IPS-18a (cell line): ENCODE data around the gene KAT6B.
"Not testable (repeated sequence)": the region's sequence is repeated elsewhere in the genome, so short reads cannot be mapped to it uniquely, and the experiment has no call there.

Experiments used
- H3K27ac ChIP-seq: one replicate; pipeline ENCODE4 v1.5.1; 2013; ENCODE audit warnings: low read length
- H3K27me3 ChIP-seq: one replicate; pipeline ENCODE4 v1.6.1; 2013; ENCODE audit warnings: mild to moderate bottlenecking, low read length; ENCODE audit not compliant: control insufficient read depth, insufficient read depth
- H3K36me3 ChIP-seq: one replicate; pipeline ENCODE4 v1.6.1; 2013; ENCODE audit warnings: low read depth, low read length; ENCODE audit not compliant: control insufficient read depth
- H3K4me1 ChIP-seq: one replicate; pipeline ENCODE4 v1.6.1; 2013; ENCODE audit warnings: low read depth, low read length; ENCODE audit not compliant: control insufficient read depth
- H3K4me3 ChIP-seq: one replicate; pipeline ENCODE4 v1.5.1; 2013; ENCODE audit warnings: low read length
- H3K9ac ChIP-seq: one replicate; pipeline ENCODE4 v1.6.1; 2013; ENCODE audit warnings: mild to moderate bottlenecking, low read length, moderate library complexity
- H3K9me3 ChIP-seq: one replicate; pipeline ENCODE4 v1.6.1; 2013; ENCODE audit warnings: low read depth, low read length; ENCODE audit not compliant: control insufficient read depth

Gene KAT6B

DNA sequence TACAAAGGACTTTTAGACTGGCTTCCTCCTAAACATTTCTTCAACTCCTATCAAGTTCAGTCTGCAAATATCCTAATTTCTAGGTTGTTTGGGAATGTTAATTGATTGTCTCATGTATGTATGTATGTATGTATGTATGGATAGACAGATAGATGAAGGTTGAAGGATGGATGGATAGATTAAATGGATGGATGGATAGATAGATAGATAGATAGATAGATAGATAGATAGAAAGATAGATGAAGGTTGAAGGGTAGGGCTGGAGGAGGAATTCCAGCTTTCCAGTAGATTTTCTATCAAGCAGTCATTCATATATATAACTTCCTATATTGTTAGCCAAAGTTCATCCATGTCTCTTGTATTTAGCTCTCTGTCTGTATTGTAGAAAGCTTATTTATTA lies 85.8 kb downstream of the KAT6B start:
- Histone ChIP-seq H3K27ac (no peak overlapping the region), H3K4me3 (no peak overlapping the region), H3K9me3 (no peaks in the 10 kb centered on the region), H3K27me3 (no peaks in the 10 kb centered on the region), H3K9ac (no peak overlapping the region), H3K4me1 (no peaks in the 10 kb centered on the region), H3K36me3 (no peaks in the 10 kb centered on the region)

DNA sequence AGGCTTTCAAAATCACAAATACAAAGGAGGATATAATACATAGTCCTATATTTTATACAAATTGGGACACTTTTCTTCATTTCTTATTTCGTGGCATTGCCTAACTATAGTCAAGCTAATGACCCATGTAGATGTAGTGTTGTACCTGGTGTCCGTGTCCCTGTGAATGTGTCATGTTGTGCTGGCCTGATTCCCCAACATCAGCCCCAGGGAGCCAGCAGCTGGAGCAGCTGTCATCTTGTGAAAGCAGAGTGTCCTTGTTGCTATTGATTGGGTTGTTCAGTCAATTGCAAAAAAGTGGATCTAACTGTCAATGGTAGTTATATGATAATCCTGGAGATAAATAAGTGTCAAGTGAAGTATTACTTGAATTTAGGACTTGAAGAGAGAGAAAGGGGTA lies 86.3 kb downstream of the KAT6B start:
- H3K27ac ChIP-seq: no peak overlapping the region
- H3K9ac ChIP-seq: no peak overlapping the region
- H3K36me3 ChIP-seq: no peaks in the 10 kb centered on the region
- no peaks in the 10 kb centered on the region for H3K4me1 ChIP-seq
- no peaks in the 10 kb centered on the region for H3K9me3 ChIP-seq
- no peak overlapping the region for H3K4me3 ChIP-seq
- H3K27me3 ChIP-seq: no peaks in the 10 kb centered on the region

- Histone ChIP-seq H3K4me1 (no peaks in the 10 kb centered on the region), H3K4me3 (no peak overlapping the region)
Observed at GRCh38 chr10:74913377-74913979, 87.1 kb downstream of the KAT6B start.

DNA sequence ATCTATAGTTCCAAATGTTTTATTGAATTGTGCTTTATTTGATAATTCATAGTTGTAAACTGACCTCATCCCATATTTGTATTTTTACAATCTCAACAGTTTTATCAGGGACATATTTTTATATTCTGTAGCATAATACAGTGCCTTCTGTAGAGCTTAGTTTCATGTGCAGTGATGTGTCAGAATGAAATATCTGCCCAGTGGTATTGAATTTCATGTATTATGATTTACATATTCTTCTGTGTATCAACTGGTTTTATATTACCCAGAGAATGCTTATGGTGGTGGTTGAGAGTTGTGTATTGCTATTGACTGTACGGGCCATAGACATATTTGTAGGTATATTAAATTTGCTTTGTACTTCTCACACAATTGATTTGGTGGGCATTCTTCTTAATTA lies 89.9 kb downstream of the KAT6B start:
- H3K4me3 ChIP-seq: no peak overlapping the region

More at GRCh38 chr10:74913377-74913979, 87.1 kb downstream of the KAT6B start:
- no peaks in the 10 kb centered on the region for H3K9me3 ChIP-seq
- H3K27ac ChIP-seq: no peak overlapping the region
- no peak overlapping the region for H3K9ac ChIP-seq
- H3K36me3 ChIP-seq: no peaks in the 10 kb centered on the region
- no peaks in the 10 kb centered on the region for H3K27me3 ChIP-seq

GRCh38 chr10:74917481-74918077 lies 91.2 kb downstream of the KAT6B start:
- Histone ChIP-seq H3K27me3 (no peaks in the 10 kb centered on the region), H3K4me1 (peaks cover 13% of the 10 kb centered on the region), H3K4me3 (no peak overlapping the region), H3K36me3 (no peaks in the 10 kb centered on the region), H3K9ac (no peak overlapping the region), H3K27ac (no peak overlapping the region), H3K9me3 (no peaks in the 10 kb centered on the region)

More for the DNA sequence above, 89.9 kb downstream of the KAT6B start:
- no peak overlapping the region for H3K9ac ChIP-seq
- no peaks in the 10 kb centered on the region for H3K36me3 ChIP-seq
- no peaks in the 10 kb centered on the region for H3K4me1 ChIP-seq
- no peak overlapping the region for H3K27ac ChIP-seq
- H3K9me3 ChIP-seq: no peaks in the 10 kb centered on the region
- H3K27me3 ChIP-seq: no peaks in the 10 kb centered on the region

- no peaks in the 10 kb centered on the region for H3K36me3 ChIP-seq
- H3K27ac ChIP-seq: no peak overlapping the region
- H3K9ac ChIP-seq: no peak overlapping the region
- H3K4me3 ChIP-seq: no peak overlapping the region
- peaks cover 31% of the 10 kb centered on the region for H3K4me1 ChIP-seq
- no peaks in the 10 kb centered on the region for H3K27me3 ChIP-seq
- no peaks in the 10 kb centered on the region for H3K9me3 ChIP-seq
Observed at GRCh38 chr10:74919671-74920070, 93.3 kb downstream of the KAT6B start.

DNA sequence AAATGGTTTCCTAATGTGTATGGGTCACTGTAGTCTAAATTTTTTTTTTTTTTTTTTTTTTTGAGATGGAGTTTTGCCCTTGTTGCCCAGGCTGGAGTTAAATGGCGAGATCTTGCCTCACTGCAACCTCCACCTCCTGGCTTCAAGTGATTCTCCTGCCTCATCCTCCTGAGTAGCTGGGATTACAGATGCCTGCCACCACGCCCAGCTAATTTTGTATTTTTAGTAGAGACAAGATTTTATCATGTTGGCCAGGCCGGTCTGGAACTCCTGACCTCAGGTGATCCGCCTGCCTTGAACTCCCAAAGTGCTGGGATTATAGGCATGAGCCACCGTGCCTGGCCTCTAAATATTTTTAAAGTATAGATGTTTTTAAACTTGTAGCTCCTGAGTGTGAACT lies 94.7 kb downstream of the KAT6B start:
- not testable (repeated sequence) for H3K9ac ChIP-seq

GRCh38 chr10:74921744-74922143 lies 95.3 kb downstream of the KAT6B start:
- Histone ChIP-seq H3K4me3 (no peak overlapping the region), H3K9ac (no peak overlapping the region), H3K27ac (no peak overlapping the region), H3K9me3 (no peaks in the 10 kb centered on the region), H3K4me1 (peaks cover 31% of the 10 kb centered on the region), H3K36me3 (no peaks in the 10 kb centered on the region), H3K27me3 (no peaks in the 10 kb centered on the region)

More for the DNA sequence above, 94.7 kb downstream of the KAT6B start:
- not testable (repeated sequence) for H3K27me3 ChIP-seq, H3K4me3 ChIP-seq, H3K27ac ChIP-seq, H3K9me3 ChIP-seq, H3K36me3 ChIP-seq
- peaks cover 31% of the 10 kb centered on the region for H3K4me1 ChIP-seq

DNA sequence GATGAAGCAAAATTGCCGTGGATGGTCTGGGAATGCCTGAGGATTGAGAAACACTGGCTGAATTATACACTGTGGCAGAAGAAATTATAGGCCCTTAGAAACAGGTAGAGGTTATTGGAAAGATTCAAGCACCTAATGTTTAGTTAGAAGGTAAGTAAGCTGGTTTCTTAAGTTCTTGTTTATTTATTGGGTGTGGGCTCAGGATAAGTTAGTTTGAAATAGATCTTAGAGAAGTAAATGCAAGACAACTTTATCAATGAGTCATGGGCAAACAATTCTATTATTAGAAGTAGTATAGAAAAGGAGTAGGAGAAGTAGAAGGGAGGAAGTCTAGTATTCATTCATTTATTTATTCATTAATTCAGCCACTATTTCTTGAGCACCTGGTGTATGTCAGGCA lies 96.5 kb downstream of the KAT6B start:
- Histone ChIP-seq H3K36me3 (no peaks in the 10 kb centered on the region), H3K27me3 (no peaks in the 10 kb centered on the region), H3K4me3 (no peak overlapping the region), H3K4me1 (peaks cover 31% of the 10 kb centered on the region), H3K27ac (no peak overlapping the region), H3K9ac (no peak overlapping the region), H3K9me3 (no peaks in the 10 kb centered on the region)

- no peak overlapping the region for H3K4me3 ChIP-seq
- H3K36me3 ChIP-seq: no peaks in the 10 kb centered on the region
- no peaks in the 10 kb centered on the region for H3K27me3 ChIP-seq
- no peak overlapping the region for H3K9ac ChIP-seq
- H3K9me3 ChIP-seq: no peaks in the 10 kb centered on the region
- no peak overlapping the region for H3K27ac ChIP-seq
- peaks cover 31% of the 10 kb centered on the region for H3K4me1 ChIP-seq
Observed at GRCh38 chr10:74923556-74923955, 97.2 kb downstream of the KAT6B start.

- H3K4me3 ChIP-seq: no peak overlapping the region
- H3K27ac ChIP-seq: no peak overlapping the region
- H3K36me3 ChIP-seq: no peaks in the 10 kb centered on the region
- H3K4me1 ChIP-seq: peaks cover 31% of the 10 kb centered on the region
- H3K9ac ChIP-seq: no peak overlapping the region
- no peaks in the 10 kb centered on the region for H3K9me3 ChIP-seq
- H3K27me3 ChIP-seq: no peaks in the 10 kb centered on the region
Observed at GRCh38 chr10:74924251-74924963, 98.0 kb downstream of the KAT6B start.

DNA sequence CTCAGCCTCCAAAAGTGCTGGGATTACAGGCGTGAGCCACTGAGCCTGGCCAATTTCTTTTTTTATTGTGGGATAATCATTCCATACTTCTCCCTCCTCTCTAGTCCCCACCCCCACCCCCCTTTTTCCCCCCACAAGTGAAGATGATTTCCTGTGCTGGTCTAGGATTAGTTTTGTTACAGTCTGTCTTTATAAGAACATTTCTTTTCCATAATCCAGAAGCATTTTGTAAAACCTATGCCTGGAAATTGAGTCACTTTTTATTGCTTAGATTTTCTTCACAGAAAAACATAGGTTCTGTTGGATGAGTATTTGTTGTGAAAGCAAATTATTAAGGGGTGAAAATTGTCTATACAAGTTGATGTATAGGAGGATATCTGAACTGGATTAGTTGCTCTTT lies 98.9 kb downstream of the KAT6B start:
- no peaks in the 10 kb centered on the region for H3K27me3 ChIP-seq
- H3K4me1 ChIP-seq: peaks cover 31% of the 10 kb centered on the region
- no peaks in the 10 kb centered on the region for H3K9me3 ChIP-seq
- no peak overlapping the region for H3K27ac ChIP-seq
- H3K4me3 ChIP-seq: no peak overlapping the region
- no peaks in the 10 kb centered on the region for H3K36me3 ChIP-seq
- H3K9ac ChIP-seq: no peak overlapping the region
